NCI-H748 (cell line): Measurements from ENCODE around the gene ICE2.

ENCODE experiments used
- DNase-seq: peaks from one replicate; lab custom pipeline; 2025; ENCODE audit not compliant: unreplicated experiment; lab: John Stamatoyannopoulos, UW

The ICE2 gene

DNA sequence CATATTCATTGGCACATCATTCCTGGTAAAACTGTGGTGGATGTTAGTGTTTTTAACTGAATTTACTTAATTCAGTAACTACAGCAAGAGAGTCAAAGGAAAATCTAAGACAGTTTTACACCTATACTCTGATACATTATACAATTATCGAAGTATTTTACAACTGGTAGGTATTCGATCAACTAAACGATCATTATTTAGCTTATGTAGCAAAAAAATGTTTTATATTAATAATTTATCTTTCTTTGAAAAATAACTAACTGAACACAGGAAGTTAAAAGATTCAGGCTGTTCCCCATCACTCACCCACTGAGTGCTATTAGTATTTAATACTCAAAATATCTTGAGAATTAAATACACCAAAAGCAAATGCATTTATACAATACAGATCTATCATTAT is 21.0 kb downstream of the ICE2 start:
- DNase-seq, result no peak

- no peak for DNase-seq
These were observed 24.1 kb downstream of the ICE2 start for GRCh38 chr15:60454824-60455223.

DNA sequence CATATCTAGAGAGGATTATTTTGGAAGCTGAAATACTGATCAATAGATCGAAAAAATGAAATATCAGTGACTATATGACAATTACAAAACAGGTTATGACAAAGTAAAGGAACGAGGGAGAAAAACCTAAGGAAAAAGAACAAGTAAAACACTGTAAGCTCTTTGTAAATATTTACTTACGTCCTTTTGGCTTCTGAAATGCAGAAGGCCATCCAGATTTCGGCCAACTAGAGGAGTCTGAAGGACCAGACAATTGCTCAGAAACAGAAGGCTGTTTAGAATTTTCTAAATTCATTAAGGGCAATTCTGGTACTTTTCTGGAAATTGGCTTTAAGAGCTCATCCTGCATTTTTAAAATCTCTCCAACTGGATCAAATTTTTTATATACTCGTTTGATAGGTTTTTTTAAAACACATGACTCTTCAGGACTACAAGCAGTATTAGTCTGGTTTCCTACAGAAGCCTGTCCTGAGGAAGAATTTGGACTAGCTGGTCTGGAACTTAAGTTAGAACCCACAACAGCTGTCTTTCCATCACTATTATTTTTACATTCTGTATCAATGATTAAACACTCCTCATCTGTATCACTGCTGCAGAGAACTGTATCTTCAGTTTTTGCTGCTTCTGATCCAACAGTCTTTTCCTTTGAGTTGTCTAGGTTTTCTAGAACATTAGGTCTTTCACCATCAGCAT is 30.1 kb downstream of the ICE2 start:
- no peak for DNase-seq

DNA sequence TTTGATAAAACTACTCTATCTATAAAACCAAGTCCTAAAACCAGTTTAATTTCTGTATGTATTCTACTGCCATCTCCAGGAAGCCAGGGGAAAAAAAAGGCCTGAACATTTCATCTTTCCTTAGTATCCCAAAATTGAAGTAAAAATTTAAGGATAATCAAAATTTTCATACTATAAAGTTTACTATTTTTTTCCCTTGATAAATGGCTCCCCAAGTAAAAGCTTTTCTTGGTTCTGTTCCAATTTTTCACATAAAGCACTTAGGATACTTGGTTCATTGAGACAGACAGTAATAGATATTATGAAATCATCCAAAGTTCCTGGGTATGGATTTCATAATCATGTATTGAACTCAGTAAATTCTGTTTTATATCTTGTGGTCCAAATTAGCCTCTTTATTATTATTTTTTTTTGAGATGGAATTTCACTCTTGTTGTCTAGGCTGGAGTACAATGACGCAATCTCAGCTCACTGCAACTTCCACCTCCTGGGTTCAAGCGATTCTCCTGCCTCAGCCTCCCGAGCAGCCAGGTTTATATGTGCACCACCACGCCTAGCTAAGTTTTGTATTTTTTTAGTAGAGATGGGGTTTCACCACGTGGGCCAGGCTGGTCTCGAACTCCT is 34.5 kb downstream of the ICE2 start:
- no peak for DNase-seq

DNA sequence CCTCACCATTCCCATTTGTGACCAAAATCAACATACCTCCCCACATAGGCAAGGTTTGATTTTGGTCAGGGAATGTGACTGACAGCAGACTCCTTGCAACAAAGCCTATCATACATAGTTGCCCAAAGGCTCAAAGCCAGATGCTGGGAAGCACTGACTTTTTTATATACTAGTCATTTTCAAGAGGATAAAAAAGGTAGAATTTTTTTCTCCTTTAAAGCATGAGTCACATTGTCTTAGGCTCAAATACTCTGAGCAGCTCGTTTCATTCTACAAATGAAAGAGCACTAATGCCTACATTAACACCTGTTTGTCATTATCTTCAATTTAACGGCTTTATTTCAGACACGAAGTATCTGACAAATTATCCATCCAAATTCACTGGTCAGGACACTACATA is 36.2 kb downstream of the ICE2 start:
- no peak for DNase-seq

GRCh38 chr15:60442031-60442650 is 36.8 kb downstream of the ICE2 start:
- no peak for DNase-seq

GRCh38 chr15:60441331-60441730 is 37.6 kb downstream of the ICE2 start:
- DNase-seq, result no peak

DNA sequence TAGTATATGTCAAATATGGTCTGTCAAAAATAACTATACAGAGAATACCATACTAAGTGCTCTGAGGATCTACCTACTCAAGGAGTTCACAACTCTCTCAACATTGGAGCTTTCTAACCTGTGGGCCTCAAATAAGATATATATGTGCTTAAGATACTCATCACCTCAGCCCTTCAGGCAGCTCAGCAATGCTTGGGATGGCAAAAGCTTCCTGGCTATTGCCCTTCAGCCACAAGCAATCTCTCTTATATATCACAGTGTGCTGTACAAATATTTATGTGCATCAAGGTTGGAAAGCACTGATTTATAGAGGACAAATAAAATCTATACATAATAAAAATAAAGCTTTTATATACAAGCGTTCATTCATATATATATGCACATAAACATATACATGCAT is 40.3 kb downstream of the ICE2 start:
- DNase-seq, result no peak

GRCh38 chr15:60428935-60429334 is 50.0 kb downstream of the ICE2 start:
- no peak for DNase-seq

GRCh38 chr15:60426870-60427508 is 52.0 kb downstream of the ICE2 start:
- DNase-seq, result no peak

- DNase-seq, result no peak
These were observed 53.5 kb downstream of the ICE2 start for GRCh38 chr15:60425461-60425860.

DNA sequence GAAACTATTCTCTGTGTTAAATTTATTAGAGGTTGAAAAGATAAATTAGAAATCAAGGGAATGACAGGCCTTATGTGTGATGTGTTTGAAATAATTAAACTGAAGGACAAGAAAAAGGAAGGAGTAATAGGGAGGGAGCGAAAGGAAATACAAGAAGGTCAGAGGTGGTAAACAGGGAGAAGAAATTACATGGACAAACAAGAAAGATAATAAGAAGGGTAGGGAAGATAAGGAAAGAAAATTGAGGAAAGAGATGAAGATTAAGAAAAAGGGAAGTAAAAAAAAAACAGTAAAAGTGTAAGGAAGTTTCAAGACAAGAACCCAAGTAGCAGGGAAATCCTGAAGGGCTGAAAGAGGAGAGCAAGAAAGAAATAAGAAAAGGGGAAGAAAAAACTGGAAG is 54.9 kb downstream of the ICE2 start:
- no peak for DNase-seq

DNA sequence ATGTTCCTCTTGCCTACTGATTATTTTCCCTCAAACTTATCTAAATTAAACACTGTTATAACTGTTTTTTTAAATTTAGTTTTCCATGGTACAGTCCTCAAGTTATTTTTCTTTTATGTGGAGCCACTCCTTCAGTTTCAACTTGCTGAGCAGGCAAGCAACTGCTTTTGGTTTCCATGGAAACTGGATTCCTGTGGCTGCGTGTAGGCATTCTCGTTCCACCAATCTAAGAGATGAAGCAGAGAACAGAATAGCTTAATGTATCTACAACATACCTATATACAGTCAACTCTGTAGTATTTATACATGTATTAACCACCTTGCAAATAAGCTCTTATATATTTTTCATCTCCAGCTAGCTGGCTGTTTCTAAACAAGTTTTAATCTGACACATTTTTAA is 55.4 kb downstream of the ICE2 start:
- DNase-seq, result peak; percentile 8

- DNase-seq, result no peak
These were observed 57.4 kb downstream of the ICE2 start for GRCh38 chr15:60421544-60421943.

- DNase-seq, result no peak
These were observed 58.7 kb downstream of the ICE2 start for GRCh38 chr15:60420203-60420716.

DNA sequence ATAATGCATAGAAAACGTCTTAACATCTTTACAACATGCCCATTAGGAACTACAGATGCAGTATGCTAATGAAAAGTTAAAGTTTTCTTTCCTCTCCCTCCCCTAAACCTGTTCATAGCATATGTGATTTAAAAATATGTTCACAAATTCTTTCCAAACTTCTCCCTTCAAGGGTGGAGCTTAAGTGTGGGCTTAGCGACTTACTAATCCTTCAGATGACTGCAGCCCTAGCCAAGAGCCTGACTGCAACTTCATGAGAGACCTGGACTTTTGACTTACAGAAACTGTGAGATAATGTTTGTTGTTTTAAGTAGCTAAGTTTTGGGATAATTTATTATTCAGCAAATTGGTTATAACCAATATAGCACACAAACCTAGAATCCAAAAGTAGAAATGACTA is 59.2 kb downstream of the ICE2 start:
- DNase-seq, result no peak

DNA sequence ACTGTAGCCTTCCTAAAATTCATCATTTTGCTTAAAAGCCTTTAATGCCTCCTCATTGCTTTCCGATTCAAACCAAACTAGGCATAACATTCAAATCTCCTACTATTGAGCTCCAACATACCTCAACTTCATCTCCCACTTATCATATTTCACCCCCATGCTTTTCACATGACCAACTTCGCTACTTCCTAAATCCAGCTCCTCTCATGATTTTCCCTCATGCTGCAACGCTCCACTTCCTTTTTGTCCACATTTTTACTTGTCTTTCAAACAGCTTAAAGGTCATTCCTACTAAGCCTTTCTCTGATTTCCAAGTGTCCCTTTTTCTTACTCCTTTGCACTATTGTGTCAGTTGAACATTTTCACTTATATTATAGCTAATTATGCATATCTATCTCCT is 60.8 kb downstream of the ICE2 start:
- DNase-seq, result no peak

DNA sequence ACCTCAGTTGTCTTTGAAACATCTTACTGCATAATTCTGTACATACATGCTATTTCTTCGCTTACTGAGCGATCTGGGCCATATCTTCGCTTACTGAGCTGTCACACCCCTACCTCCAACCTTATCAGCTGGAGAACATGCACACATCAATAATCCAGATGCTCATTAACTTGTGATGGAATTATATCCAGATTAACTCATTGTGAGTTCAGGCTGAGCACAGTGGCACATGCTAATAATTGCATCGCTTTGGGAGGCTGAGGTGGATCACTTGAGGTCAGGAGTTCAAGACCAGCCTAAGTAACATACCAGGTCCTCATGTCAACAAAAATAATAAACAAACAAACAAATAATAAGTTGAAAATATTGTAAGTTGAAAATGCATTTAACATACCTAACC is 61.8 kb downstream of the ICE2 start:
- DNase-seq, result no peak

- no peak for DNase-seq
These were observed 62.5 kb downstream of the ICE2 start for GRCh38 chr15:60416484-60416883.

DNA sequence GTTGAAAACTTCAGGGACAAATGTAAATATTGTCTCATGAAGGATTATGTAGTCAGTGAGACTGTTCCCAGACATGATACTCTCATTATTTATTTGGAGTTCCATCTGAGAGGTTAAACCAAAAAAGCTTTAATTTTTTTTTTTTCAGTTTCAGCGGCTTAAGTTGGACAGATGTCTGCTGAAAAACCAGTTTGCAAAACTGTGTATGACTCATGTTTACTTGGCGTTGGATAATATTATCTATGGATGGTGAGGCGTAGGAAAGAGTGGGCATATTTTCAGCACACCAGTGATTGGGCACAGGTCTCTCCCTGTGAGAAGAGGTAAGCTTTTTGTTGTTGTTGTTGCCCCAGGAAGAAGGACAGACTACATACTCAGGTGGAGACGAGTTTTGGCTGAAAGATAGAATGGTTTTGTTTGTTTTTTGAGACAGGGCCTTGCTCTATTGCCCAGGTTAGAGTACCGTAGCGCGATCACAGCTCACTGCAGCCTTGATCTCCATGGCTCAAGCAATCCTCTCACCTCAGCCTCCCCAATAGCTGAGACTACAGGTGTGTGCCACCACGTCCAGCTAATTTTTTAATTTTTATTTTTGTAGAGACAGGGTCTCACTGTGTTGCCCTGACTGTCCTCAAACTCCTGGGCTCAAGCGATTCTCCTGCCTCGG is 64.8 kb downstream of the ICE2 start:
- no peak for DNase-seq

GRCh38 chr15:60413231-60413824 is 65.6 kb downstream of the ICE2 start:
- DNase-seq, result no peak
